ENCODE measurements around the gene LRP1.

LRP1 gene

GRCh38 chr12:57254506-57255280 lies 126.4 kb downstream of the LRP1 start:
- no peak for DNase-seq (ENCODE audit: low spot score)

- DNase-seq (ENCODE audit: low spot score) = no peak
These were observed 127.6 kb downstream of the LRP1 start for GRCh38 chr12:57255916-57256315.

GRCh38 chr12:57258977-57259970 lies 131.0 kb downstream of the LRP1 start:
- DNase-seq (ENCODE audit: low spot score) = no peak

- DNase-seq (ENCODE audit: low spot score) = no peak
These were observed 132.1 kb downstream of the LRP1 start for GRCh38 chr12:57260366-57260765.

- no peak for DNase-seq (ENCODE audit: low spot score)
These were observed 133.2 kb downstream of the LRP1 start for GRCh38 chr12:57261428-57261865.

GRCh38 chr12:57262126-57262822 lies 134.0 kb downstream of the LRP1 start:
- no peak for DNase-seq (ENCODE audit: low spot score)
